Activated naive CD4-positive, alpha-beta T cell treated with anti-CD3 and anti-CD28 coated beads, Interleukin-2, amount 50 U/mL, for 72 hours (primary cell): Measurements from ENCODE around the gene CDKN2B-AS1. TPM values are rescaled to one million over a fixed set of nuclear protein-coding genes. Genes with fewer than 3 reads are reported as not detected.

Source experiments
- ATAC-seq, 2 donors: fragments of 150-1000 bp; cut with Tn5 transposase; 2 replicates each; pipeline ENCODE4 v1.10.0; 2021; ENCODE audit warnings: mild to moderate bottlenecking in 2 of 2, moderate library complexity in 2 of 2
- DNase-seq, 2 donors: peaks; one replicate each; pipeline ENCODE4 v3.0.0; 2021 to 2022; ENCODE audit warnings: low spot score in 2 of 2
- H3K27ac Mint-ChIP-seq, 2 donors: one replicate each; pipeline ENCODE4 v1.8.0; 2022; ENCODE audit warnings: mild to moderate bottlenecking in 2 of 2, mixed read lengths in 2 of 2
- H3K36me3 Mint-ChIP-seq, 2 donors: one replicate each; pipeline ENCODE4 v1.8.0; 2022; ENCODE audit warnings: mixed read lengths in 2 of 2
- H3K9me3 Mint-ChIP-seq, 2 donors: one replicate each; pipeline ENCODE4 v1.8.0; 2022; ENCODE audit warnings: mixed read lengths in 2 of 2
- total RNA-seq, 2 donors: library from RNA; stranded (reverse); gene quantifications; one replicate each; pipeline ENCODE4 v1.2.3, GENCODE V29; 2022

CDKN2B-AS1 gene
- total RNA-seq, 2 donors from 2014 or later, result 0.20 TPM; not detected in 1

GRCh38 chr9:22138956-22139660 lies 144.5 kb downstream of the CDKN2B-AS1 start:
- ATAC-seq (no peak), DNase-seq (no peak)
- no peak overlapping the region for H3K27ac Mint-ChIP-seq
- H3K36me3 Mint-ChIP-seq, result no peaks in the 10 kb centered on the region
- peaks cover 0 to 4% of the 10 kb centered on the region in 2 donors for H3K9me3 Mint-ChIP-seq

- ATAC-seq (no peak), DNase-seq (no peak)
- Mint-ChIP-seq H3K27ac (no peak overlapping the region), H3K36me3 (no peaks in the 10 kb centered on the region), H3K9me3 (peaks cover 0 to 4% of the 10 kb centered on the region in 2 donors)
Measured at GRCh38 chr9:22141908-22142307, 147.3 kb downstream of the CDKN2B-AS1 start.

DNA sequence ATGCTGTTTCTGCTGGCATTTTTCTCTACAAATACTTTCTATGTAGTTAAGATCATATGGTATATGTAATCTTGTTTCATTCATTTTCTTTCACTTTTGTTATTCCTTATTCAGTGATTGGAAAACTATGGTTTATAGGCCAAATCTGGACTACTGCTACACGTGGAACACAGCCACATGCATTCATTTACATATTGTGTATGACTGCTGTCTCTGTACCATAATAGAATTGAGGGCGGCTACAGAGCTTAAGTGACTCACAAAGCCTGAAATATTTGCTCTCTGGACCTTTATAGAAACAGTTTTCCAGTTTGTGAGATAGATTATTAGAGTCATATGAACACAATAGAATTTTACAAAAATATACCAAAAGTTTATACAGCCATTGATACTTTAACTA lies 148.1 kb downstream of the CDKN2B-AS1 start:
- Mint-ChIP-seq H3K9me3 (peaks cover 0 to 4% of the 10 kb centered on the region in 2 donors), H3K36me3 (no peaks in the 10 kb centered on the region), H3K27ac (no peak overlapping the region)
- DNase-seq (no peak), ATAC-seq (no peak)

DNA sequence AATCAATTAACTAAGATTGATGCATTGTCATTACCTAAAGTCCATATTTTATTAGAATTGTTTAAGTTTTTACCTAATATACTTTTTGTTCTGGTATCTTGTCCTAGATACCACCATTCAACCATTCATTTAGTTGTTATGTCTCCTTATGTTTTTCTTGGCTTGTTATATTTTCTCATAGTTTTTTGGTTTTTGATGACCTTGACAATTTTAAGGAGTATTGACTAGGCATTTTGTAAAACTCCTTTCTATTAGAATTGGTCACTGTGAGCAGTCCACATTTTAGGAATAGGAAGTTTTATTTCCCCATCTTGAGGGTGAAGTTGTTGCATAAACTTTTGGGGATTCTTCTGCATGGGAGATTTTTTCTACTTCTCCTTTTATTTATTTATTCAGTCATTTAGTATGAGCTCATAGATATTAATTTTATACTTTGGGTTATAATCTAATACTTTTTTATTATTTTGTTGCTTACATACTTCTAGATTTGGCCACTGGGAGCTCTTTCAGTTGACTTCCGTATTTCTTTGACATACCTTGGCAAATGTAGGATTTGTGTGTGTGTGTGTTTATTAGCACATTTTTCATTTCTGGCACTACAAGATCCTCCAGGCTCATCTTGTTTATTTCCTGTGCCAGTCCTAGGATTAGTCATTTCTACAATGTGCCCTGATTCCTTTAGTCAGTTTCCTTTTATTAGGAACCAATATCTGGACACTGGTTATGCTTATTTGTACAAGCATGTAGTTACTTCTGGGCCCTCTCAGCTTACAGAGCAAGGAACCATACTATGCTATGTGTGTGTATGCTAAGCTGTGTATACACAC lies 149.4 kb downstream of the CDKN2B-AS1 start:
- H3K9me3 Mint-ChIP-seq, result peaks cover 0 to 3% of the 10 kb centered on the region in 2 donors
- no peaks in the 10 kb centered on the region for H3K36me3 Mint-ChIP-seq
- H3K27ac Mint-ChIP-seq, result no peak overlapping the region
- DNase-seq (no peak), ATAC-seq (no peak)

DNA sequence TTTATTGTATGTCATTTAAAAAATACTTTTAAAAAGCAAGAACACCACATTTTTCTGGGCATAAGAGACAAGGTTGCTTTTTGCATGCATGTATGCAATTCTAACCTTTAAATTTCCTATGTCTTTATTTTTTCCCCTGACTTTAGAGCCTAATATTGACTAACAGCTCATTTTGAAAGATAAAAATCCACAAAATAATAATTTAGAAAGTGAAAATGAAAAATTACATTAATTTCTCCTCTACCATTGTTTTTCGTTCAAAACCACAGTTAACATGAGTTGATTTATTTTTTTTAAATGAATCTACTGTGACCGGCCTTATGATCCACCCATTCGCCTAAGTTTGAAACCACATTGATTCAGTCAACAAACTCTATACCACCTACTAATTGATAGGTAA lies 152.0 kb downstream of the CDKN2B-AS1 start:
- ATAC-seq (peak in 1 of 2 donors; percentile 40), DNase-seq (no peak)
- Mint-ChIP-seq H3K27ac (no peak overlapping the region), H3K36me3 (no peaks in the 10 kb centered on the region), H3K9me3 (peaks cover 0 to 3% of the 10 kb centered on the region in 2 donors)

- peak in 1 of 2 donors; percentile 7 for DNase-seq
- Mint-ChIP-seq H3K9me3 (peaks cover 0 to 3% of the 10 kb centered on the region in 2 donors), H3K27ac (no peak overlapping the region)
Measured at GRCh38 chr9:22147813-22148527, 153.4 kb downstream of the CDKN2B-AS1 start.

DNA sequence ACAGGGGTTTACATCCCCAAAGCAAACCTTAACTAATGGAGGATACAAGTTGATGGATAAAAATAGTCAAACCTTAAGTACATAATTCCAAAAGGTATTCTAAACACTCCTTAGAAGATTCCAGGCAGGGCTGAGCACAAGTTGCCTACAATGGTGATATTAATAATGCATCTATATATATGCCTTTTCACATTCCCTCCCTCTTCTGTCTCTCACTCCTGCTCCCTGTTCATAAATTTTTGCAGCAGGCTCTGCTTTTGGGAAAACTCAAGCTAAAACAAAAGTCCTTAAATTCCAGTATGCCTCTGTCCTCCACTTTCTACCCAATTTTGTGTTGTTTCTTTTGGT lies 153.9 kb downstream of the CDKN2B-AS1 start:
- ATAC-seq, result no peak
- Mint-ChIP-seq H3K27ac (no peak overlapping the region), H3K36me3 (no peaks in the 10 kb centered on the region), H3K9me3 (peaks cover 0 to 3% of the 10 kb centered on the region in 2 donors)
- DNase-seq, result no peak

More at GRCh38 chr9:22147813-22148527, 153.4 kb downstream of the CDKN2B-AS1 start:
- no peaks in the 10 kb centered on the region for H3K36me3 Mint-ChIP-seq
- peak; percentile 99 for ATAC-seq

DNA sequence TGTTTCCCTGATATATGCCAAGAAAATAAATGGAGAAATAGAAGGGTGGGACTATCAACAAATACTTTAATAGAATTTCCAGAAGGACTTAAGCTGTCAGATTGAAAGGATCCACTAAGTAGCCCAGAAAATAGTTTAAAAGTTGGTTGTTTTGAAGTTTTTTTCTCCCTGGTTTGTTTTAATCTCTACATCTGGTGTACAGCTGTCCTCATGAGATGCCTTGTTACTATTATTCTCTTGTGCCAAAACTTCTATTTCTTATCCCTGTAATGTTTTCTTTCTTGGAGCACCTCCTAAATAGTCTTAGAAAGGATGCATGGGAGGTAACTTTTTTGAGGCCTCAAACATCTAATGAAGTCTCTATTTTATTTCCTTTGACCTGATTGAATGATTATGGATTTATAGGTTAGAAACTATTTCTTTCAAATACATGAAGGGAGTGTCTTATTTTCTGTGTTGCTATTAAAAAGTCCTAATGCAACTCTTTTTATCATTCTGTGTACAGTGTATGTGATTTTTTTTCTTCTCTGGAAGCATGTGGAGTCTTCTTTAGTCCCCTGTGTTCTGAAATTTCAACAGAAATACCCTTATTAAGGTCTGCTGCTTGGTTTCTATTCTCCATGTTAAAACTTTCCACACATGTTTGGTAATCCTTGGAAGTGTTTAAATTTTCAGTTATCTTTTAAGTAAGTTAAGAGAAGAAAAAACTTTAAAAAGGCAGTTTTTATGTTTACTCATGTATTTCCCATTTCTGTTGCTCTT lies 154.5 kb downstream of the CDKN2B-AS1 start:
- Mint-ChIP-seq H3K27ac (no peak overlapping the region), H3K9me3 (peaks cover 0 to 3% of the 10 kb centered on the region in 2 donors), H3K36me3 (no peaks in the 10 kb centered on the region)
- ATAC-seq, result no peak
- no peak for DNase-seq

- Mint-ChIP-seq H3K9me3 (no peaks in the 10 kb centered on the region), H3K27ac (no peak overlapping the region), H3K36me3 (no peaks in the 10 kb centered on the region)
- ATAC-seq (no peak), DNase-seq (no peak)
Measured at GRCh38 chr9:22154064-22154463, 159.5 kb downstream of the CDKN2B-AS1 start.

- Mint-ChIP-seq H3K36me3 (no peaks in the 10 kb centered on the region), H3K9me3 (no peaks in the 10 kb centered on the region), H3K27ac (no peak overlapping the region)
- ATAC-seq (no peak), DNase-seq (no peak)
Measured at GRCh38 chr9:22156586-22156985, 162.0 kb downstream of the CDKN2B-AS1 start.

GRCh38 chr9:22157276-22157675 lies 162.7 kb downstream of the CDKN2B-AS1 start:
- Mint-ChIP-seq H3K36me3 (no peaks in the 10 kb centered on the region), H3K9me3 (no peaks in the 10 kb centered on the region), H3K27ac (no peak overlapping the region)
- ATAC-seq, result no peak
- DNase-seq, result no peak

- no peak for DNase-seq
- ATAC-seq, result no peak
- Mint-ChIP-seq H3K27ac (no peak overlapping the region), H3K36me3 (no peaks in the 10 kb centered on the region), H3K9me3 (no peaks in the 10 kb centered on the region)
Measured at GRCh38 chr9:22157828-22158227, 163.2 kb downstream of the CDKN2B-AS1 start.

DNA sequence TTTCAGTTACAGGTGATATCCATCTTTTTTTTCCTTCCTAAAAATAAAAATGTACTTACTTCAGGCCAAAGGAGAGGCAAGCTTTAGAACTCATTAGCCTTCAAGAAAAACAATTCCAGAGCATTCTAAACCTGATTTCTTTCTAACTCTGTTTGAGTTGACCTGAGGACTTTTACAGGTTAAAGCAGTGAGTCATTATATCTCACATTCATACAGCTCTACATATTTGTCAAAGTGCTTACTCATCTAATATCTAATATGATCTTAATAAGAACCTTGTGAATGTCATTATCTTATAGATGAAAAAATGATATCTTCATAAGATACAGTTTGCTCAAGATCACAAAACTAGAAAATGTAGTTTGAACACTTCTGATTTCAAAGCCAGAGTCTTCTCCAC lies 163.7 kb downstream of the CDKN2B-AS1 start:
- no peaks in the 10 kb centered on the region for H3K36me3 Mint-ChIP-seq
- ATAC-seq, result no peak

GRCh38 chr9:22158927-22159346 lies 164.3 kb downstream of the CDKN2B-AS1 start:
- no peak for DNase-seq
- Mint-ChIP-seq H3K36me3 (no peaks in the 10 kb centered on the region), H3K27ac (no peak overlapping the region), H3K9me3 (no peaks in the 10 kb centered on the region)
- ATAC-seq, result no peak

More for the DNA sequence above, 163.7 kb downstream of the CDKN2B-AS1 start:
- Mint-ChIP-seq H3K27ac (no peak overlapping the region), H3K9me3 (no peaks in the 10 kb centered on the region)
- DNase-seq, result no peak

- no peak overlapping the region for H3K27ac Mint-ChIP-seq
- no peaks in the 10 kb centered on the region for H3K9me3 Mint-ChIP-seq
- DNase-seq (no peak), ATAC-seq (no peak)
- H3K36me3 Mint-ChIP-seq, result no peaks in the 10 kb centered on the region
Measured at GRCh38 chr9:22159586-22159985, 165.0 kb downstream of the CDKN2B-AS1 start.

- ATAC-seq (no peak), DNase-seq (no peak)
- H3K9me3 Mint-ChIP-seq, result no peaks in the 10 kb centered on the region
- no peaks in the 10 kb centered on the region for H3K36me3 Mint-ChIP-seq
- no peak overlapping the region for H3K27ac Mint-ChIP-seq
Measured at GRCh38 chr9:22160221-22160620, 165.6 kb downstream of the CDKN2B-AS1 start.
